ENCODE data around the gene RAB36. TPM values are rescaled to one million over a fixed set of nuclear protein-coding genes. Genes with fewer than 3 reads are reported as not detected.

The RAB36 gene
- total RNA-seq, 4 donors from 2014 or later = 0.35 to 0.55 TPM; not detected in 2

- Histone ChIP-seq H3K4me1 (peaks cover 0 to 3% of the 10 kb centered on the region in 2 donors), H3K4me3 (no peak overlapping the region), H3K9me3 (no peaks in the 10 kb centered on the region), H3K27ac (no peak overlapping the region), H3K27me3 (no peaks in the 10 kb centered on the region), H3K36me3 (no peaks in the 10 kb centered on the region)
- DNase-seq (no peak), ATAC-seq (no peak)
- intact Hi-C loops (cut with DNase I; ENCODE audit: low total_unique reads) = no loop called here
- no peak for TF ChIP-seq POLR2A (IDR thresholded peaks at IDR 0.05)
- no peak for TF ChIP-seq CTCF (IDR thresholded peaks at IDR 0.05 in 4 of 5, conservative IDR thresholded peaks at IDR 0.05 in 1 of 5)
- in situ Hi-C loops (cut with MboI; ENCODE audit: low sequenced_read_pairs in 4 of 4) = loop anchor here (5.0 to 25.0 kb wide), 5 partner anchors 161 to 663 kb away; no protein-coding TSS in a partner anchor
Observed at GRCh38 chr22:23125512-23126103, 19.7 kb upstream of the RAB36 start.

- no peak overlapping the region for H3K4me3 ChIP-seq
- intact Hi-C loops (cut with DNase I; ENCODE audit: low total_unique reads) (no loop called here), in situ Hi-C loops (cut with MboI; ENCODE audit: low sequenced_read_pairs in 4 of 4) (loop anchor here (5.0 to 25.0 kb wide), 5 partner anchors 162 to 664 kb away; no protein-coding TSS in a partner anchor)
- peaks cover 0 to 3% of the 10 kb centered on the region in 2 donors for H3K4me1 ChIP-seq
- no peaks in the 10 kb centered on the region for H3K27me3 ChIP-seq
- DNase-seq (no peak), ATAC-seq (no peak)
- no peaks in the 10 kb centered on the region for H3K9me3 ChIP-seq
- H3K27ac ChIP-seq = no peak overlapping the region
- TF ChIP-seq POLR2A (IDR thresholded peaks at IDR 0.05) (no peak), CTCF (IDR thresholded peaks at IDR 0.05 in 4 of 5, conservative IDR thresholded peaks at IDR 0.05 in 1 of 5) (no peak)
- no peaks in the 10 kb centered on the region for H3K36me3 ChIP-seq
Observed at GRCh38 chr22:23126165-23127054, 18.9 kb upstream of the RAB36 start.

DNA sequence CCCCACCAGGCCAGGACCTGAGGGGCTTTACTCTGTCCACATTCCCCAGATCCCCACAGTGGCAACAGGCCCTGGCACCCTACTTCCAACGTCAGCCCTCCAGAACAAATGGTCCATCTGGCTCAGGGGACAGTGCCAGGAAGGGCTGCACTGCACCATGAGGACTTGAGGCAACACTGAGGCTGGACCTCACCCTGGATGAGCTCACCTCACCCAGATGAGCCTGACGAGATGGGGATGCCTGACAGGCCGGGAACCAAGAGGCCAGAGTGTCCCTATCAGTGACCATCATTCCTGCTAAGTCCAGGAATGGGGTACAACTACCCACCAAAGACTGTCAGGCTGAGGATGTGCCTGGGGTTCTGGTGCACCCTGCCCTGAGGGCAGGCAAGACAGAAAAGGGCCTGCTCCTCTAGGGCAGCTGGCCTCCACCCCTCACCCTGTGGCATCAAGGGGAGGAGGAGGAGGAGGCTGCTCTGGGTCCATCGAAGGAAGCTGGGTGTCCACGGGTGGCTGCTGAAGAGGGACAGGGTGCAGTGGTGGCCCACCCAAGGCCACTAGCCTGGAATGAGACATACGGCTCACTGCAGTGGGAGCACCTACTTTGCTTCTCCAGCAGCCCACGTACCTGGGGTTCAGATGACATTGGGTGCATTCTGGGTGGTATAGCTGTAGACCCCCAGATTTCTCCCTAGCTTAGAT is 18.1 kb upstream of the RAB36 start:
- Histone ChIP-seq H3K4me1 (peaks cover 0 to 3% of the 10 kb centered on the region in 2 donors), H3K4me3 (no peak overlapping the region), H3K36me3 (no peaks in the 10 kb centered on the region), H3K9me3 (no peaks in the 10 kb centered on the region), H3K27ac (no peak overlapping the region), H3K27me3 (no peaks in the 10 kb centered on the region)
- intact Hi-C loops (cut with DNase I; ENCODE audit: low total_unique reads) = no loop called here
- no peak for DNase-seq
- TF ChIP-seq CTCF (IDR thresholded peaks at IDR 0.05 in 4 of 5, conservative IDR thresholded peaks at IDR 0.05 in 1 of 5) = no peak
- TF ChIP-seq POLR2A (IDR thresholded peaks at IDR 0.05) = no peak
- in situ Hi-C loops (cut with MboI; ENCODE audit: low sequenced_read_pairs in 4 of 4) = loop anchor here (5.0 to 25.0 kb wide), 5 partner anchors 162 to 665 kb away; no protein-coding TSS in a partner anchor
- no peak for ATAC-seq

- DNase-seq (no peak), ATAC-seq (no peak)
- intact Hi-C loops (cut with DNase I; ENCODE audit: low total_unique reads) = loop anchor here (1.0 kb wide), 2 partner anchors 168 to 279 kb away; no protein-coding TSS in a partner anchor
- H3K9me3 ChIP-seq = no peaks in the 10 kb centered on the region
- no peaks in the 10 kb centered on the region for H3K27me3 ChIP-seq
- in situ Hi-C loops (cut with MboI; ENCODE audit: low sequenced_read_pairs in 4 of 4) = loop anchor here (5.0 to 25.0 kb wide), 5 partner anchors 163 to 665 kb away; no protein-coding TSS in a partner anchor
- peaks cover 0 to 3% of the 10 kb centered on the region in 2 donors for H3K4me1 ChIP-seq
- no peaks in the 10 kb centered on the region for H3K36me3 ChIP-seq
- no peak for TF ChIP-seq CTCF (IDR thresholded peaks at IDR 0.05 in 4 of 5, conservative IDR thresholded peaks at IDR 0.05 in 1 of 5)
- no peak for TF ChIP-seq POLR2A (IDR thresholded peaks at IDR 0.05)
- H3K27ac ChIP-seq = no peak overlapping the region
- no peak overlapping the region for H3K4me3 ChIP-seq
Observed at GRCh38 chr22:23127788-23128187, 17.5 kb upstream of the RAB36 start.

Data from gastrocnemius medialis (tissue), 4 donors.